HFFc6 (cell line): ENCODE measurements around the gene ATP6V0A1. TPM values are rescaled to one million over a fixed set of nuclear protein-coding genes. Genes with fewer than 3 reads are reported as not detected.

ENCODE experiments used
- DNase-seq: peaks from one replicate; pipeline ENCODE4 v3.0.0-alpha.2; 2018
- H3K27ac Mint-ChIP-seq: 2 replicates; pipeline ENCODE4 v1.8.0; 2020; ENCODE audit warnings: mild to moderate bottlenecking, mixed read lengths
- H3K27me3 Mint-ChIP-seq: 2 replicates; pipeline ENCODE4 v1.8.0; 2021; ENCODE audit warnings: mild to moderate bottlenecking, moderate library complexity, mixed read lengths; ENCODE audit not compliant: insufficient read depth
- H3K36me3 Mint-ChIP-seq: 2 replicates; pipeline ENCODE4 v1.8.0; 2021; ENCODE audit warnings: low read depth, mixed read lengths
- H3K4me1 Mint-ChIP-seq: 2 replicates; pipeline ENCODE4 v1.8.0; 2020; ENCODE audit warnings: low read depth, mixed read lengths
- H3K4me3 Mint-ChIP-seq: 2 replicates; pipeline ENCODE4 v1.8.0; 2020; ENCODE audit warnings: mild to moderate bottlenecking, moderate library complexity, mixed read lengths
- H3K9me3 Mint-ChIP-seq: 2 replicates; pipeline ENCODE4 v1.8.0; 2020; ENCODE audit warnings: mild to moderate bottlenecking, mixed read lengths
- total RNA-seq, 6 experiments: library from RNA; stranded (reverse); fragmentation: NEBNext Ultra II Directional; extraction: Animal tissue kit (Norgen Biotek cat#: 25700); gene quantifications; 2 replicates in 1 of 6; 3 replicates in 5 of 6; pipeline ENCODE4 v1.2.3, GENCODE V29; 2021
- TF ChIP-seq, protein P1 (sequence below): fragments of 200-600 bp; sonication (generic); IDR thresholded peaks from 2 replicates; pipeline ENCODE4 v1.5.0; 2021; ENCODE audit warnings: antibody characterized with exemption, mild to moderate bottlenecking

Gene ATP6V0A1
- total RNA-seq, 6 experiments from 2014 or later: 29.6 to 56.7 (median 37.1) TPM

DNA sequence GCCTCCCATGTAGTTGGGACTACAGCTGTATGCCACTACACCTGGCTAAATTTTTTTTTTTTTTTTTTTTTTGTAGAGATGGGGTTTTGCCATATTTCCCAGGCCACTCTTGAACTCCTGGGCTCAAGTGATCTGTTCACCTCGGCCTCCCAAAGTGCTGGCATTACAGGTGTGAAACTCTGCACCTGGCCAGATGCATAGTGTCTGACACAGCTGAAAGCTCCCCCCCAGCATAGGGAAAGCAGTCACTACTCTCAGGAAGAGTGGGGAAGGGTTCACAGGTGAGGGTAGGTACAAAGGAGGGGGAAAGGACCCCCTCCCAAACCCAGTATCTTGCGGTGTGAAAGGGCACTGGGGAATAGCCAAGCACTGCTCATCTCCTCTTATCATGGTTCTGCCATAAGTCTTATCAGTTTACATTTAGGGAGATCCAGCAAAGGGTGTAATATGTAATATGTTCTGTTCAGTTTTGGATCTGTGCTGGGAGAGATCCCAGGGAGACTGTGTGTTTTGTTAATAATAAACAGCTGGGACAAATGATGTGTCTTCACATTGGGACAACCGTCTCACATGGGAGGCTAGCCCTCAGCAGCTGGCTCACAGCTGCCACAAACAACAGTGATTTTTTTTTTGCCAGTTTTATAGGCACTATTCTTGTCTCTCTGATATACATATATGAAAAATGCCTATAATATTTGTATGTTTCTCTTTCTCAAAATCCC is 28.8 kb upstream of the ATP6V0A1 start:
- Mint-ChIP-seq H3K27me3 (no peaks in the 10 kb centered on the region; the same call in 1 of the 2 replicates), H3K4me3 (no peak overlapping the region), H3K36me3 (peaks cover 6% of the 10 kb centered on the region; the same call in 1 of the 2 replicates), H3K27ac (0 out of 2 replicates have a peak overlapping the region, but pooled peaks have one; percentile 40), H3K4me1 (peaks cover 37% of the 10 kb centered on the region), H3K9me3 (no peaks in the 10 kb centered on the region)
- TF ChIP-seq, protein P1, sequence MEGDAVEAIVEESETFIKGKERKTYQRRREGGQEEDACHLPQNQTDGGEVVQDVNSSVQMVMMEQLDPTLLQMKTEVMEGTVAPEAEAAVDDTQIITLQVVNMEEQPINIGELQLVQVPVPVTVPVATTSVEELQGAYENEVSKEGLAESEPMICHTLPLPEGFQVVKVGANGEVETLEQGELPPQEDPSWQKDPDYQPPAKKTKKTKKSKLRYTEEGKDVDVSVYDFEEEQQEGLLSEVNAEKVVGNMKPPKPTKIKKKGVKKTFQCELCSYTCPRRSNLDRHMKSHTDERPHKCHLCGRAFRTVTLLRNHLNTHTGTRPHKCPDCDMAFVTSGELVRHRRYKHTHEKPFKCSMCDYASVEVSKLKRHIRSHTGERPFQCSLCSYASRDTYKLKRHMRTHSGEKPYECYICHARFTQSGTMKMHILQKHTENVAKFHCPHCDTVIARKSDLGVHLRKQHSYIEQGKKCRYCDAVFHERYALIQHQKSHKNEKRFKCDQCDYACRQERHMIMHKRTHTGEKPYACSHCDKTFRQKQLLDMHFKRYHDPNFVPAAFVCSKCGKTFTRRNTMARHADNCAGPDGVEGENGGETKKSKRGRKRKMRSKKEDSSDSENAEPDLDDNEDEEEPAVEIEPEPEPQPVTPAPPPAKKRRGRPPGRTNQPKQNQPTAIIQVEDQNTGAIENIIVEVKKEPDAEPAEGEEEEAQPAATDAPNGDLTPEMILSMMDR: no peak
- no peak for DNase-seq

- Mint-ChIP-seq H3K36me3 (peaks cover 6% of the 10 kb centered on the region; the same call in 1 of the 2 replicates), H3K9me3 (no peaks in the 10 kb centered on the region), H3K27ac (no peak overlapping the region), H3K4me3 (no peak overlapping the region), H3K4me1 (peaks cover 39% of the 10 kb centered on the region), H3K27me3 (no peaks in the 10 kb centered on the region; the same call in 1 of the 2 replicates)
- no peak for DNase-seq
- TF ChIP-seq, protein P1: no peak
Measured at GRCh38 chr17:42431758-42432161, 26.9 kb upstream of the ATP6V0A1 start.

DNA sequence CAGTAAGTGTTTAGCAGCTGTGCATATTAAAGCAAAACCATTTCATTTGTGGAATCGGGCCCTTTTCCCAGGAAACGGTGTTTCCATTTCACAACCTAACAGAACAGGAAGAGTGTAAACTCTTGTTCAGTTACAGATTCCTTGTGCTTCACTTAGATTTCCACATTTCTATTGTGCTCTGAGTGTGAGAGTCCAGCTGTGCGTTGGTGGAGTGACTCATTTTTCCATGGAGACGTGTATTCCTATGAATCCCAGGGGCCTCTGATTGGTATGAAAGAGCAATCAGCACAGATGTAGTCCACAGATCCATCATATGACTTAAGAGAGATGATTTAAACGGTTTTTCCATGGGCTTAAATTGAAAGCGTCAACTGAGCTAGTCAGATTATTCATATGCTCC is 22.3 kb upstream of the ATP6V0A1 start:
- TF ChIP-seq, protein P1: no peak
- Mint-ChIP-seq H3K4me1 (peaks cover 13% of the 10 kb centered on the region), H3K9me3 (no peaks in the 10 kb centered on the region), H3K27ac (peak overlapping the region; percentile 62), H3K27me3 (no peaks in the 10 kb centered on the region), H3K4me3 (peak overlapping the region; percentile 13), H3K36me3 (no peaks in the 10 kb centered on the region)
- peak; percentile 75 for DNase-seq

DNA sequence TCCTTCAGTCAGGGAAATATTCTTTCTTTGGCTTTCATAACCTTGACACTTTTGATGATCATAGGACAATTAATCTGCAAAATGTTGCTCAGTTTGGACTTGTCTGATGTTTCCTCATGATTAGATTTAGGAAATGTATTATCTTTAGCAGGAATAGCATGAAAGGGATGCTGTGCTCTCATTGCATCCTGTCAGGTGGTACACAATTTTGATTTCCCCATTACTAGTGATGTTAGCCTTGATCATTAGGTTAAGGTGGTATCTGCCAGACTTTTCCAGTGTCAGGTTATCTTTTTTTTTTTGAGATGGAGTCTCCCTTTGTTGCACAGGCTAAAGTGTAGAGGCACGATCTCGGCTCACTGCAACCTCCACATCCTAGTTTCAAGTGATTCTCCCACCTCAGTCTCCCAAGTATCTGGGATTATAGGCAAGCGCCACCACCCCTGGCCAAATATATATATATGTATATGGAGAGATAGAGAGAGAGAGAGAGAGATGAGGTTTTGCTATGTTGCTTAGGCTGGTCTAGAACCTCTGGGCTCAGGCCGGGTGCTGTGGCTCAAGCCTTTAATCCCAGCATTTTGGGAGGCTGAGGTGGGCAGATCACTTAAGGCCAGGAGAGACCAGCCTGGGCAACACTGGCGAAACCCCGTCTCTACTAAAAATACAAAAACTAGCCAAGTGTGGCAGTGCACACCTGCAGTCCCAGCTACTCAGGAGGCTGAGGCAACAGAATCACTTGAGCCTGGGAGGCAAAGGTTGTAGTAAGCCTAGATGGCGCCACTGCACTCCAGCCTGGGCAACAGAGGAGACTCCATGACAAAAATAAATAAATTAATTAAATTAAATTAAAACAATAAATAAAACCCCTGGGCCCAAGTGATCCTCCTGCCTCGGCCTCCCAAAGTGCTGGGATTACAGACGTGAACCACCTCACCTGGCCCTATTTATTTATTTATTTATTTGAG is 19.8 kb upstream of the ATP6V0A1 start:
- no peak overlapping the region for H3K4me3 Mint-ChIP-seq
- TF ChIP-seq, protein P1: peak; percentile 74
- no peaks in the 10 kb centered on the region for H3K36me3 Mint-ChIP-seq
- DNase-seq: no peak
- peaks cover 2% of the 10 kb centered on the region; the same call in 1 of the 2 replicates for H3K27me3 Mint-ChIP-seq
- H3K27ac Mint-ChIP-seq: no peak overlapping the region
- H3K4me1 Mint-ChIP-seq: peaks cover 22% of the 10 kb centered on the region
- no peaks in the 10 kb centered on the region for H3K9me3 Mint-ChIP-seq

DNA sequence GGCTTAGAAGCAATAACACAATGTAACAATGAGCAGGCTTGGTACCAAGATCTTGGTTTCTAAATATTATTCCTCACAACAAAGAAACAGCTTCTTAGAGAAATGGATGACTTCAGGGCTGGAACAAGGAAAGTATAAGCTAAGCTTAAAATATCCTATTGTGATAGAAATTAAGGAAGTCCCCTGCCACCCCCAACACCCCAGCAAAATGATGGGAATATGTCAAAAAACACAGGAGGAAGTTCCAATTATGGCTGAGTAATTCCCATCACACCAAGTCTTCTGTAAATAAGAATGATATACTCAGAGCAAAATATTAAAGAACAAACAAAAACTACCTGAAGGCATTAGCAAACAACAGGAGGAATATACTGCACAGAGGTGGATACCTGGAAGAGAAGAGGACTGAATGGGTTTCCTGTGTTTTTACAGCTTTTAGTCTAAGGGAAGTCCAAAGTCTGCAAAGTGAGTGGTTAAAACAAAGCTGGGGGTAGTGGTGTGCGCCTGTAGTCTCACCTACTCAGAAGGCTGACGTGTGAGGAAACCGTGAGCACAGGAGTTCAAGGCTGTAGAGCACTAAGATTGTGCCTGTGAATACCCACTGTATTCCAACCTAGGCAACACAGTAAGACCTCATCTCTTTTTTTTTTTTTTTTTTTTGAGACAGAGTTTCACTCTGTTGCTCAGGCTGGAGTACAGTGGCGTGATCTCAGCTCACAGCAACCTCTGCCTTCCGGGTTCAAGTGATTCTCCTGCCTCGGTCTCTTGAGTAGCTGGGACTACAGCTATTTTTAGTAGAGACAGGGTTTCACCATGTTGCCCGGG is 17.1 kb upstream of the ATP6V0A1 start:
- Mint-ChIP-seq H3K27ac (no peak overlapping the region), H3K4me1 (peaks cover 14% of the 10 kb centered on the region), H3K27me3 (peaks cover 2% of the 10 kb centered on the region; the same call in 1 of the 2 replicates), H3K4me3 (no peak overlapping the region), H3K9me3 (no peaks in the 10 kb centered on the region), H3K36me3 (no peaks in the 10 kb centered on the region)
- no peak for DNase-seq
- TF ChIP-seq, protein P1: no peak
